ENCODE measurements around the gene ACAD11.
A peak's percentile ranks its signal among the peaks of the same experiment; 100 is the strongest.

Gene ACAD11

GRCh38 chr3:132538072-132538471 lies 121.5 kb downstream of the ACAD11 start (continued):
- TF ChIP-seq GLIS3 (CRISPR knock-in tag; IDR thresholded peaks at IDR 0.05) (no peak), ZNF565 (CRISPR knock-in tag; conservative IDR thresholded peaks at IDR 0.05; ENCODE audit: low read depth) (no peak)

DNA sequence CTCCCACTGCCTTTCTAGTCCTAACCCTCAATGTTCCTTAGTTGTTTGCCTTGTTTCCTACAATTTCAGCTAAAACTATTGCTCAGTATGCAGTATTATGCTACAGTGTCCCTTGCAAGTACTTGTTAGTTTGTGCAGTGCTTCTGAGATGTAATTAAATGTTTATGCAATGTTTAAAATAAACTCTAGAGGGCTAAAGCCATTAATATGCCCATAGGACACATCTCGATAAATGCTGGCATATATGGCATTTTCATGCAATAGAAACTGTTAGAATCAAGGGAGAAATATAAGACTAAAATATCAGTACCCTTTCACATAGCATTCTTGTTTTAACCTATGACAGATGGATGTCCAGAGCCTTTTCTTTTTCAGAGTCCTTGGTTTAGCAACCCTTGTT lies 122.3 kb downstream of the ACAD11 start:
- ATAC-seq = peak; percentile 42
- TF ChIP-seq ZFP3 (CRISPR knock-in tag; IDR thresholded peaks at IDR 0.05) (no peak), CSRNP3 (CRISPR knock-in tag; IDR thresholded peaks at IDR 0.05) (no peak), SNAI2 (CRISPR knock-in tag; IDR thresholded peaks at IDR 0.05) (no peak), OSR1 (CRISPR knock-in tag; IDR thresholded peaks at IDR 0.05) (no peak), ESRRG (CRISPR knock-in tag; IDR thresholded peaks at IDR 0.05) (no peak), PPARA (CRISPR knock-in tag; IDR thresholded peaks at IDR 0.05; ENCODE audit: borderline replicate concordance) (no peak), TOX (CRISPR knock-in tag; IDR thresholded peaks at IDR 0.05; ENCODE audit: borderline replicate concordance) (no peak), ZNF70 (CRISPR knock-in tag; IDR thresholded peaks at IDR 0.05) (no peak), GLIS3 (CRISPR knock-in tag; IDR thresholded peaks at IDR 0.05) (no peak), BACH2 (CRISPR knock-in tag; IDR thresholded peaks at IDR 0.05; ENCODE audit: borderline replicate concordance) (no peak), ZC3H10 (CRISPR knock-in tag; IDR thresholded peaks at IDR 0.05) (no peak), ZNF565 (CRISPR knock-in tag; conservative IDR thresholded peaks at IDR 0.05; ENCODE audit: low read depth) (no peak), ZNF8 (CRISPR knock-in tag; IDR thresholded peaks at IDR 0.05) (no peak), ARNTL (CRISPR knock-in tag; IDR thresholded peaks at IDR 0.05; ENCODE audit: borderline replicate concordance, low read depth) (no peak), CSDC2 (CRISPR knock-in tag; IDR thresholded peaks at IDR 0.05) (no peak)
- TF ChIP-seq, protein P1, sequence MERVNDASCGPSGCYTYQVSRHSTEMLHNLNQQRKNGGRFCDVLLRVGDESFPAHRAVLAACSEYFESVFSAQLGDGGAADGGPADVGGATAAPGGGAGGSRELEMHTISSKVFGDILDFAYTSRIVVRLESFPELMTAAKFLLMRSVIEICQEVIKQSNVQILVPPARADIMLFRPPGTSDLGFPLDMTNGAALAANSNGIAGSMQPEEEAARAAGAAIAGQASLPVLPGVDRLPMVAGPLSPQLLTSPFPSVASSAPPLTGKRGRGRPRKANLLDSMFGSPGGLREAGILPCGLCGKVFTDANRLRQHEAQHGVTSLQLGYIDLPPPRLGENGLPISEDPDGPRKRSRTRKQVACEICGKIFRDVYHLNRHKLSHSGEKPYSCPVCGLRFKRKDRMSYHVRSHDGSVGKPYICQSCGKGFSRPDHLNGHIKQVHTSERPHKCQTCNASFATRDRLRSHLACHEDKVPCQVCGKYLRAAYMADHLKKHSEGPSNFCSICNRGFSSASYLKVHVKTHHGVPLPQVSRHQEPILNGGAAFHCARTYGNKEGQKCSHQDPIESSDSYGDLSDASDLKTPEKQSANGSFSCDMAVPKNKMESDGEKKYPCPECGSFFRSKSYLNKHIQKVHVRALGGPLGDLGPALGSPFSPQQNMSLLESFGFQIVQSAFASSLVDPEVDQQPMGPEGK (CRISPR knock-in tag; IDR thresholded peaks at IDR 0.05; ENCODE audit: borderline replicate concordance) = no peak
- TF ChIP-seq, protein P2, sequence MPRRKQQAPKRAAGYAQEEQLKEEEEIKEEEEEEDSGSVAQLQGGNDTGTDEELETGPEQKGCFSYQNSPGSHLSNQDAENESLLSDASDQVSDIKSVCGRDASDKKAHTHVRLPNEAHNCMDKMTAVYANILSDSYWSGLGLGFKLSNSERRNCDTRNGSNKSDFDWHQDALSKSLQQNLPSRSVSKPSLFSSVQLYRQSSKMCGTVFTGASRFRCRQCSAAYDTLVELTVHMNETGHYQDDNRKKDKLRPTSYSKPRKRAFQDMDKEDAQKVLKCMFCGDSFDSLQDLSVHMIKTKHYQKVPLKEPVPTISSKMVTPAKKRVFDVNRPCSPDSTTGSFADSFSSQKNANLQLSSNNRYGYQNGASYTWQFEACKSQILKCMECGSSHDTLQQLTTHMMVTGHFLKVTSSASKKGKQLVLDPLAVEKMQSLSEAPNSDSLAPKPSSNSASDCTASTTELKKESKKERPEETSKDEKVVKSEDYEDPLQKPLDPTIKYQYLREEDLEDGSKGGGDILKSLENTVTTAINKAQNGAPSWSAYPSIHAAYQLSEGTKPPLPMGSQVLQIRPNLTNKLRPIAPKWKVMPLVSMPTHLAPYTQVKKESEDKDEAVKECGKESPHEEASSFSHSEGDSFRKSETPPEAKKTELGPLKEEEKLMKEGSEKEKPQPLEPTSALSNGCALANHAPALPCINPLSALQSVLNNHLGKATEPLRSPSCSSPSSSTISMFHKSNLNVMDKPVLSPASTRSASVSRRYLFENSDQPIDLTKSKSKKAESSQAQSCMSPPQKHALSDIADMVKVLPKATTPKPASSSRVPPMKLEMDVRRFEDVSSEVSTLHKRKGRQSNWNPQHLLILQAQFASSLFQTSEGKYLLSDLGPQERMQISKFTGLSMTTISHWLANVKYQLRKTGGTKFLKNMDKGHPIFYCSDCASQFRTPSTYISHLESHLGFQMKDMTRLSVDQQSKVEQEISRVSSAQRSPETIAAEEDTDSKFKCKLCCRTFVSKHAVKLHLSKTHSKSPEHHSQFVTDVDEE (CRISPR knock-in tag; IDR thresholded peaks at IDR 0.05) = no peak
- TF ChIP-seq, protein P3, sequence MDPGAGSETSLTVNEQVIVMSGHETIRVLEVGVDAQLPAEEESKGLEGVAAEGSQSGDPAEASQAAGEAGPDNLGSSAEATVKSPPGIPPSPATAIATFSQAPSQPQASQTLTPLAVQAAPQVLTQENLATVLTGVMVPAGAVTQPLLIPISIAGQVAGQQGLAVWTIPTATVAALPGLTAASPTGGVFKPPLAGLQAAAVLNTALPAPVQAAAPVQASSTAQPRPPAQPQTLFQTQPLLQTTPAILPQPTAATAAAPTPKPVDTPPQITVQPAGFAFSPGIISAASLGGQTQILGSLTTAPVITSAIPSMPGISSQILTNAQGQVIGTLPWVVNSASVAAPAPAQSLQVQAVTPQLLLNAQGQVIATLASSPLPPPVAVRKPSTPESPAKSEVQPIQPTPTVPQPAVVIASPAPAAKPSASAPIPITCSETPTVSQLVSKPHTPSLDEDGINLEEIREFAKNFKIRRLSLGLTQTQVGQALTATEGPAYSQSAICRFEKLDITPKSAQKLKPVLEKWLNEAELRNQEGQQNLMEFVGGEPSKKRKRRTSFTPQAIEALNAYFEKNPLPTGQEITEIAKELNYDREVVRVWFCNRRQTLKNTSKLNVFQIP (CRISPR knock-in tag; IDR thresholded peaks at IDR 0.05; ENCODE audit: borderline replicate concordance, low read depth) = no peak

GRCh38 chr3:132536442-132537153 lies 123.0 kb downstream of the ACAD11 start:
- peak; percentile 68 for ATAC-seq
- no peak for TF ChIP-seq ZNF70 (CRISPR knock-in tag; IDR thresholded peaks at IDR 0.05)
- no peak for TF ChIP-seq ZC3H10 (CRISPR knock-in tag; IDR thresholded peaks at IDR 0.05)
- TF ChIP-seq, protein P2 (CRISPR knock-in tag; IDR thresholded peaks at IDR 0.05) = no peak
- TF ChIP-seq, protein P1 (CRISPR knock-in tag; IDR thresholded peaks at IDR 0.05; ENCODE audit: borderline replicate concordance) = no peak
- TF ChIP-seq ZFP3 (CRISPR knock-in tag; IDR thresholded peaks at IDR 0.05) = no peak
- no peak for TF ChIP-seq BACH2 (CRISPR knock-in tag; IDR thresholded peaks at IDR 0.05; ENCODE audit: borderline replicate concordance)
- TF ChIP-seq ARNTL (CRISPR knock-in tag; IDR thresholded peaks at IDR 0.05; ENCODE audit: borderline replicate concordance, low read depth) = no peak
- no peak for TF ChIP-seq ZNF565 (CRISPR knock-in tag; conservative IDR thresholded peaks at IDR 0.05; ENCODE audit: low read depth)
- TF ChIP-seq ESRRG (CRISPR knock-in tag; IDR thresholded peaks at IDR 0.05) = no peak
- TF ChIP-seq, protein P4, sequence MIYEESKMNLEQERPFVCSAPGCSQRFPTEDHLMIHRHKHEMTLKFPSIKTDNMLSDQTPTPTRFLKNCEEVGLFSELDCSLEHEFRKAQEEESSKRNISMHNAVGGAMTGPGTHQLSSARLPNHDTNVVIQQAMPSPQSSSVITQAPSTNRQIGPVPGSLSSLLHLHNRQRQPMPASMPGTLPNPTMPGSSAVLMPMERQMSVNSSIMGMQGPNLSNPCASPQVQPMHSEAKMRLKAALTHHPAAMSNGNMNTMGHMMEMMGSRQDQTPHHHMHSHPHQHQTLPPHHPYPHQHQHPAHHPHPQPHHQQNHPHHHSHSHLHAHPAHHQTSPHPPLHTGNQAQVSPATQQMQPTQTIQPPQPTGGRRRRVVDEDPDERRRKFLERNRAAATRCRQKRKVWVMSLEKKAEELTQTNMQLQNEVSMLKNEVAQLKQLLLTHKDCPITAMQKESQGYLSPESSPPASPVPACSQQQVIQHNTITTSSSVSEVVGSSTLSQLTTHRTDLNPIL (CRISPR knock-in tag; IDR thresholded peaks at IDR 0.05; ENCODE audit: low read depth) = no peak
- no peak for TF ChIP-seq TCF4 (CRISPR knock-in tag; IDR thresholded peaks at IDR 0.05; ENCODE audit: borderline replicate concordance)

Measured in SK-N-SH treated with all-trans-retinoic acid at 6 μM for 48 hours (cell line).